ENCODE measurements around the gene MRPL33.
"Not testable (repeated sequence)": the region's sequence is repeated elsewhere in the genome, so short reads cannot be mapped to it uniquely, and the experiment has no call there.

MRPL33 gene

DNA sequence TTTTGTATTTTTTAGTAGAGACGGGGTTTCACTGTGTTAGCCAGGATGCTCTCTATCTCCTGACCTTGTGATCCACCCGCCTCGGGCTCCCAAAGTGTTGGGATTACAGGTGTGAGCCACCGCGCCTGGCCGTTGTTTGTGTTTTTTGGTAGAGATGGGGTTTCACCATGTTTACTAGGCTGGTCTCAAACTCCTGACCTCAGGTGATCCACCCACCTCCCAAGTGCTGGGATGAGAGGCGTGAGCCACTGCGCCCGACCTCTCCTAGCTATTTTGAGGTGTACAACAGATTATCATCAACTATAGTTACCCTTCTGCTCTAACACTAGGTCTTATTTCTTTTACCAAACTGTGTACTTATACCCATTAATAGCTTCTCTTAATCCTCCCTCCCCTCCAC lies 28.9 kb upstream of the MRPL33 start:
- no peak for DNase-seq

GRCh38 chr2:27745494-27745893 lies 26.0 kb upstream of the MRPL33 start:
- DNase-seq, result not testable (repeated sequence)

- DNase-seq, result no peak
These were observed 25.2 kb upstream of the MRPL33 start for GRCh38 chr2:27746325-27746724.

GRCh38 chr2:27747827-27748352 lies 23.6 kb upstream of the MRPL33 start:
- DNase-seq, result no peak

- not testable (repeated sequence) for DNase-seq
These were observed 22.5 kb upstream of the MRPL33 start for GRCh38 chr2:27748803-27749554.

DNA sequence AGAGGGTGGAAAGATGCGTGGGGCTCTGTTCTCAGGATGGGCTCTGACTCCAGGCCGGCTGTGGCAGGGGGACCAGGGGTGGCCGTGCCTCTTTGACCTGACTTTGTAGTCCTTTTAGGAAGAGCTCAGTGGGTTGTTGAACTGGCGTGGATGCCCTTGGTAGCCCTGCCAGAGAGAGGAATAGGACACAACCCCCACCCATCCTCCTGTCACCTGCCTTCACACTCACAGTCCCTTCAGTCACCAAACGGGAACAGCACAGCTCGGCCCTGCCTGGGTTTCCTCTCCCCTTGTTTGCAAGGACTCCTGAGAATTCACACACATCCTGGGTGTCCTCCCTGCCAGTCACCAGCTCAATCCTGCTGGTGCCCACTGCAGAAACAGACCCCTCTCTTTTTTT lies 20.1 kb upstream of the MRPL33 start:
- DNase-seq, result no peak

- no peak for DNase-seq
These were observed 18.8 kb upstream of the MRPL33 start for GRCh38 chr2:27752551-27753237.

GRCh38 chr2:27754138-27754588 lies 17.4 kb upstream of the MRPL33 start:
- peak; percentile 70 for DNase-seq

DNA sequence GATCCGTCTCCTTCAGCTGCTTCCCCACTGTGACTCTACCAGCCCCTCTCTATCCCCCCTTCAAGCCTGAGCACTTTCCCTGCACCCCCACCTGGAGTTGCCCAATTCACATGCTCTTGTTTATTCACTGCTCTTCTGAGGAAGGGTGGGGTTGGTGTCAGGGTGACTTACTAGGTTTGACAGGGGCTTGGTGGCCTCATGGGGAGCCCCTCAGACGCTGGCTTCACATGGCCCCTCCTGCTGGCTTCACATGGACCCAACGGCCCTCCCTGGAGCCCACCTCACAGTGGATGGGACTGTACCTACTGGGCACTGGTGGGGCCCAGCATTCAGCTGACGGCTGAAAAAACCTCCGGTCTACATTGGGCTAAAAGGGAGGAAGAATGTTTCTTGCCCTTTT lies 16.7 kb upstream of the MRPL33 start:
- DNase-seq, result no peak

- DNase-seq, result no peak
These were observed 15.4 kb upstream of the MRPL33 start for GRCh38 chr2:27756091-27756490.

GRCh38 chr2:27756544-27757498 lies 14.7 kb upstream of the MRPL33 start:
- no peak for DNase-seq

- no peak for DNase-seq
These were observed 8.3 kb upstream of the MRPL33 start for GRCh38 chr2:27762951-27763906.

GRCh38 chr2:27763907-27764267 lies 7.6 kb upstream of the MRPL33 start:
- DNase-seq, result no peak

- DNase-seq, result not testable (repeated sequence)
These were observed 7.0 kb upstream of the MRPL33 start for GRCh38 chr2:27764526-27764925.

DNA sequence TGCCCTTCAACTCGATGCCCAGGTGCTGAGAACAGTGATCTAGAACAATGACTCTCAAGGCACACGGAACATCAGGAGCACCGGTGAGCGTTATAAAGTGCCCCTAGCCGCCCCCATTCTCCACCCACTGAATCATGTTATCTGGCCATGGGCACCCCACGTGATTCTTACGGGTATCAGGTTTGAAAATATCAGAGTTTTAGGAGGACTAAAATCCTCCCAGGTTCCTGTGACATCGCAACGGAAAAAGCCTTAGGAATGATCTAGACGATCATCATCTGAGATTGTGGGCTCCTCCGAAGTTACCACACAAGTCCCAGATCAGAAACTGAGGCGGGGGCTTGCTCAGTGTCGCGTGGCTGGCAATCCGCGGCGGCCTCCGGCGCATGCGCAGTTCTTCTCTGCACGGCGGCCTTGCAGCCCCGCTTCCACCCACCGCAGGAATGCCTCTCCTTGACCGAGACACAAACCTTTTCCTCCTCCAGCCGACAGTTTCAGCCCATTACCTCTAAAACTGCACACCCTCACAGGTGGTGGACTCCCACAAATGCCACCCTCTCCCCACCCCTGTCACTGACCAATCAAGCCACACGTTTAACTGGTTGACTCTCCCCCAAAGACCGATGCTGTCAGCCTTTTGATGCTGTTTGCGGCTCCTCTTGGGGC lies 5.8 kb upstream of the MRPL33 start:
- peak; percentile 61 for DNase-seq

DNA sequence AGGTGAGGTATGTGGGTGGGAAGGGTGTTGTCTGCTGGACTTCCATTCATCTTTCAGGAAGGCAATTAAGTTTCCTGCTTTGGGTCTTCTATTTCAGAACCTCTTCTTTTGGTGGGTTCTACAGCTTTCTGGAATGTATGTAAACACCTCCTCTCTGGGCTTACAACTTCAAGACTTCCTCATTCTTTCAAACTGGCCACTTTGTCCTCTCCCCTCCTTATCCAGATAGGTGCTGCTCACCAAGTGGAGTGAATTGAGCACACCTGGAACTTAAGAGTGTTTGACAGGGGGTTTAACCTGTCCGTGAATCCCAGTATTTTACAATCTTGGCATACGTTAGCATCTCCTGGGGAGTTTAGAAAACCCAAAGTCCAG lies 5.2 kb upstream of the MRPL33 start:
- no peak for DNase-seq

DNA sequence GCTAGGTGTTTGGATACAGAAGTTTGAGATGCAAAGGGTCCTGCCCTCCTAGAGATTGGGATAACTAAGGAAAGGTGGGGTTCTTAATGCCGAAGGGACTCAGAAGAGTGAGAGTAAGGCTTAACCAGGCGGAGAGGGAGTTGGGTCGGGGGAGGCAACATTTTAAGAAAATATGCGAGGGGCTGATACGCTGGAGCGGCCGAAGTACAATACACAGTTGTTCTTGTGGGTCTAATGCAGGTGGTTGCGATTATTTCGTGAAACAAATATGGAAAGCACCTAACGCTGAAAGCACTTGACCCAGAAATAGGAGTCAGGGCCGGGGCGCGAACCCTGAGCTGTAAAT lies 344 bp upstream of the MRPL33 start:
- no peak for DNase-seq

DNA sequence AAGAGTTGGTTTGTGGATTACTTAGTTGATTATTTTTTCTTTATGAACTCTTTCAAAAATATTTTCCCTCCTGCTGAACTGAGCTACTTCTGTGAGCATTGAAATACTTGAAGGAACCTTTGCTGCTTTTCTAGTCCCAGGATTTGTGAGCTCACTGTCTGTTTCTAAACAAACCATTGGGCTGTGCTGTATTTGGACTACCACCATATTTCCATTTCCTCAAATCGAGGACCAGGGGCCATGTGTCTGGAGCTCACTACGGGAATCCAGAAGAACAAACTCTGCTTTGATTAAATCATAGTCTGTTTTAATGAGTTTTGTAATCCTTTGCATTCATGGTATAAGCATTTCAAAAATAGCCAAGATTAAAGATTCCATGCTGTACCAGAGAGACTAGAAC lies 1.3 kb downstream of the MRPL33 start:
- DNase-seq, result no peak

- no peak for DNase-seq
These were observed 2.4 kb downstream of the MRPL33 start for GRCh38 chr2:27773959-27774358.

GRCh38 chr2:27776097-27776496 lies 4.6 kb downstream of the MRPL33 start:
- DNase-seq, result no peak

DNA sequence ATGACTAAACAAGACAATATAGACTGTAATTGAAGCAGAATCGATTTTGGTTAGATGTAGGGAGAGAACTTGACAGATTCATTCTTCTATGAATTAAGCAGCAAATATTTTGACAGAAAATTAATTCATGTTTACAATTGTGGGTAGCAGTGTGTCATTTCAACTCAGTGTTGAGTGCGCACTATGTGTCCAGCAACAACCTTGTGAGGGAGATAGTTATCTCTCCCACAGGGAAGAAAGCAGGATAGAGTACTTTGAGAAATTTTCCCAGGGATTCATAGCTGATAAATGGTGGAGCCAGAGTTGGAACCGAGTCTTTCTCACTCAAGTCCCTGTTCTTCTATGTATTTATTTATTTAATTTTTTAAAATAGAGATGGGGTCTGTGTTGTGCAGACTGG lies 5.2 kb downstream of the MRPL33 start:
- no peak for DNase-seq

All from activated T-cell treated with anti-CD3 and anti-CD28 coated beads, Interleukin-2, amount 50 U/mL, for 1 hour (primary cell).